Activated CD4-positive, alpha-beta memory T cell treated with anti-CD3 and anti-CD28 coated beads, Interleukin-2, amount 10 ng/mL, durations not matched to agents 7 days and 5 days (primary cell): ENCODE measurements around the gene ITSN2. TPM values are rescaled to one million over a fixed set of nuclear protein-coding genes. Genes with fewer than 3 reads are reported as not detected.
"Not testable (repeated sequence)": the region's sequence is repeated elsewhere in the genome, so short reads cannot be mapped to it uniquely, and the experiment has no call there.

Experiments used
- CTCF ChIA-PET: fragments of 350-600 bp; sonication (Branson Sonifier 250); formaldehyde crosslinking; loops from one replicate; lab custom pipeline; 2021; ENCODE audit warnings: antibody characterized with exemption, inconsistent platforms; lab: Charles Lee
- POLR2A ChIA-PET: fragments of 350-600 bp; sonication (Branson Sonifier 250); formaldehyde crosslinking; loops from one replicate; lab custom pipeline; 2021; ENCODE audit warnings: antibody characterized with exemption; lab: Charles Lee
- DNase-seq: peaks from one replicate; pipeline ENCODE4 v3.0.0-alpha.2; 2020
- H3K27ac Mint-ChIP-seq: one replicate; pipeline ENCODE4 v1.8.0; 2021; ENCODE audit warnings: mild to moderate bottlenecking, mixed read lengths
- H3K27me3 Mint-ChIP-seq: one replicate; pipeline ENCODE4 v1.8.0; 2021; ENCODE audit warnings: mixed read lengths
- H3K36me3 Mint-ChIP-seq: one replicate; pipeline ENCODE4 v1.8.0; 2021; ENCODE audit warnings: low read depth, mixed read lengths
- H3K4me1 Mint-ChIP-seq: one replicate; pipeline ENCODE4 v1.8.0; 2021; ENCODE audit warnings: mixed read lengths
- H3K4me3 Mint-ChIP-seq: one replicate; pipeline ENCODE4 v1.8.0; 2021; ENCODE audit warnings: mild to moderate bottlenecking, mixed read lengths
- H3K9me3 Mint-ChIP-seq: one replicate; pipeline ENCODE4 v1.8.0; 2021; ENCODE audit warnings: mixed read lengths
- total RNA-seq, 2 experiments: library from RNA; stranded (reverse); gene quantifications; one replicate each; pipeline ENCODE4 v1.2.3, GENCODE V29; 2021

The ITSN2 gene
- total RNA-seq, 2 experiments from 2014 or later: 75.6 to 75.7 TPM

GRCh38 chr2:24342110-24342910 is 18.0 kb downstream of the ITSN2 start:
- H3K9me3 Mint-ChIP-seq: no peaks in the 10 kb centered on the region
- DNase-seq: no peak
- ChIA-PET CTCF (no interaction called here), POLR2A (no interaction called here)
- H3K36me3 Mint-ChIP-seq: peaks cover 5% of the 10 kb centered on the region
- H3K4me3 Mint-ChIP-seq: no peak overlapping the region
- no peaks in the 10 kb centered on the region for H3K27me3 Mint-ChIP-seq
- H3K27ac Mint-ChIP-seq: no peak overlapping the region
- H3K4me1 Mint-ChIP-seq: peaks cover 9% of the 10 kb centered on the region

DNA sequence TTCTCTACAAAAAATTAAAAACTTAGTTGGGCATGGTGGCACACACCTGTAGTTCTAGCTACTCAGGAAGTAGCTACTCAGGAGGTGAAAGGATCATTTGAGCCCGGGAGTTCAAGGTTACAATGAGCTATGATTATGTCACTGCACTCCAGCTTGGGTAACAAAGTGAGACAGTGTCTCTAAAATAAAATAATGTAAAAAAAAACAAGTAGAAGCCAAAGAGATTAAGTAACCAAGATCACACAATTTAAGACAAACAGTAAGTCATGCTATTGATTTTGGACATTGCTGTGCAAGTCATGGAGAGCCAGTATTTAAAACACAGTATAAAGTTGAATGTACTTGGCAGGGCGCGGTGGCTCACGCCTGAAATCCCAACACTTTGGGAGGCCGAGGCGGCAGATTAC is 20.5 kb downstream of the ITSN2 start:
- Mint-ChIP-seq H3K4me1 (peaks cover 12% of the 10 kb centered on the region), H3K27me3 (no peaks in the 10 kb centered on the region), H3K9me3 (peaks cover 5% of the 10 kb centered on the region), H3K27ac (no peak overlapping the region), H3K36me3 (peaks cover 10% of the 10 kb centered on the region), H3K4me3 (no peak overlapping the region)
- CTCF ChIA-PET: interaction anchor here (0.7 kb wide), 1 partner anchor 127 kb away, joined by 3 read pairs; no protein-coding TSS in a partner anchor
- DNase-seq: no peak
- POLR2A ChIA-PET: no interaction called here

DNA sequence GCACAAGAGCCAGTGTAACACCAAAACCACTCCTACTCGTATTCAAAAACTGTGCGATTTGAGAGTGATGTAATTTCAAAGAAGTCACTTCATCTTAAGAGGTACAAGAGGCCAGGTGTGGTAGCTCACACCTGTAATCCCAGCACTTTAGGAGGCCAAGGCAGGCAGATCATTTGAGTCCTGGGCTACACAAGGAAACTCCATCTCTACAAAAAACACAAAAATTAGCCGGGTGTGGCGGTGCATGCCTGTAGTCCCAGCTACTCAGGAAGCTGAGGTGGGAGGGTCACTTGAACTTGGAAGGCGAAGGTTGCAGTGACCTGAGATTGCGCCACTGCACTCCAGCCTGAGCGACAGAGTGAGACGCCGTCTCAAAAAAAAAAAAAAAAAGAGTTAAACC is 21.2 kb downstream of the ITSN2 start:
- H3K27ac Mint-ChIP-seq, H3K4me3 Mint-ChIP-seq, DNase-seq, H3K27me3 Mint-ChIP-seq, POLR2A ChIA-PET, H3K9me3 Mint-ChIP-seq: not testable (repeated sequence)
- CTCF ChIA-PET: interaction anchor here (0.7 kb wide), 1 partner anchor 126 kb away, joined by 3 read pairs; no protein-coding TSS in a partner anchor
- Mint-ChIP-seq H3K36me3 (peaks cover 10% of the 10 kb centered on the region), H3K4me1 (peaks cover 15% of the 10 kb centered on the region)

DNA sequence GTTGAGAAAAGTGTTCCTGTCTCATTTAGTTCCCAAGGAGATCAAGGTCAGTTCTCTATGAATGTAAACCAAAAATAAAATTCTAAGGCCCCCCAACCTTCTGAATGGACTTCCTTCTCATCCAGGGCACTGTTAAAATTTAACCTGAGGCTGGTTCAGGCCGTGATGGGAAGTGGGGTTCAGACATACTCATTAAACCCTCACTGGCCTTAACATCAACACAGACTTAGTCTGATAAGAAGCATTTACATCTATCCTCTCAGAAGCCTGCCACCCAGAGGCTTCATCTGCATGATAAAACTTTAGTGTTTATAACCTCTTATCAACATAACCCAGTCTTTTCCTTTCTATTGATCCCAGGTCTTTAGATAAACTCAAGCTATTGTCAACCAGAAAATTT is 22.4 kb downstream of the ITSN2 start:
- H3K9me3 Mint-ChIP-seq: peaks cover 5% of the 10 kb centered on the region
- H3K27me3 Mint-ChIP-seq: no peaks in the 10 kb centered on the region
- H3K27ac Mint-ChIP-seq: no peak overlapping the region
- no peak for DNase-seq
- peaks cover 12% of the 10 kb centered on the region for H3K4me1 Mint-ChIP-seq
- H3K4me3 Mint-ChIP-seq: no peak overlapping the region
- H3K36me3 Mint-ChIP-seq: peaks cover 10% of the 10 kb centered on the region
- POLR2A ChIA-PET: no interaction called here
- CTCF ChIA-PET: interaction anchor here (0.7 kb wide), 1 partner anchor 166 kb away, joined by 4 read pairs; no protein-coding TSS in a partner anchor

- Mint-ChIP-seq H3K27ac (no peak overlapping the region), H3K4me3 (no peak overlapping the region), H3K36me3 (peaks cover 10% of the 10 kb centered on the region), H3K9me3 (peaks cover 5% of the 10 kb centered on the region), H3K4me1 (peaks cover 12% of the 10 kb centered on the region), H3K27me3 (no peaks in the 10 kb centered on the region)
- DNase-seq: no peak
- CTCF ChIA-PET: no interaction called here
- POLR2A ChIA-PET: no interaction called here
Measured at GRCh38 chr2:24336811-24337210, 23.5 kb downstream of the ITSN2 start.

GRCh38 chr2:24334245-24334633 is 26.1 kb downstream of the ITSN2 start:
- Mint-ChIP-seq H3K4me1 (peaks cover 15% of the 10 kb centered on the region), H3K27me3 (no peaks in the 10 kb centered on the region), H3K36me3 (peaks cover 14% of the 10 kb centered on the region), H3K4me3 (no peak overlapping the region), H3K27ac (no peak overlapping the region), H3K9me3 (peaks cover 5% of the 10 kb centered on the region)
- ChIA-PET POLR2A (no interaction called here), CTCF (no interaction called here)
- no peak for DNase-seq

DNA sequence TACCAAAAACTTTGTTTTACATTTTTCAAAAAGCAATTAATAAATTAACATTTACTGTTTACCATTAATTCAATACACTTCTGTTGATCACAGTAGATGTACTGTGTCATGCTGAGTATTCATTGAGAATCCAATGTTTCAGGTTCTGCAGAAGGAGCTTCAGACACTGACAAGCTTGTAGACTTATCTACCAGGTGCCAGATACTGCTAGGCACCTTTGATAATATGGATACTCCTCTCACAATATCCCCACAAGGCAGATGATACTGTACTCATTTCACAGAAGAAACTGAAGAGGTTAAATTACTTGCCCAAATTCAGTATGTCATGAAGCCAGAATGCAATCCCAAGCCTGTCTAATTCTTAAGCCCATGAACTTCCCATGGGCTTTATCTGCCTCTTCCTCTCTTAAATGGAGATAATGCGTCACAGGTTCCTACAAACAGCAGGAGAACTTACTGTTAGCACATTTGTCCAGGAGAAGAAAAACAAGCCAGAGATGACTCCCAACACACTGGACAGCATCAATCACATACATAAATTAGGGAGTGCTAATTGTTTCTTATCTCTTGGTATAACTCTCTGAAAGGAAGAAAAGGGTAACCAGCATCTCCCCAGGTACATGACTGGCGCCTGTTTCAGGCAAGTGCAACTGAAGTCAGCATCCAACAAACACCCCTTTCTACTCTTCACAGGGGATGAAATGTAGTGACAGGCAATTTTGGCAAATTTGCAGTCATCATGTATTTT is 27.4 kb downstream of the ITSN2 start:
- H3K4me3 Mint-ChIP-seq: no peak overlapping the region
- DNase-seq: no peak
- ChIA-PET POLR2A (no interaction called here), CTCF (no interaction called here)
- H3K9me3 Mint-ChIP-seq: peaks cover 5% of the 10 kb centered on the region
- H3K4me1 Mint-ChIP-seq: peaks cover 11% of the 10 kb centered on the region
- H3K36me3 Mint-ChIP-seq: peaks cover 13% of the 10 kb centered on the region
- no peaks in the 10 kb centered on the region for H3K27me3 Mint-ChIP-seq
- H3K27ac Mint-ChIP-seq: no peak overlapping the region

DNA sequence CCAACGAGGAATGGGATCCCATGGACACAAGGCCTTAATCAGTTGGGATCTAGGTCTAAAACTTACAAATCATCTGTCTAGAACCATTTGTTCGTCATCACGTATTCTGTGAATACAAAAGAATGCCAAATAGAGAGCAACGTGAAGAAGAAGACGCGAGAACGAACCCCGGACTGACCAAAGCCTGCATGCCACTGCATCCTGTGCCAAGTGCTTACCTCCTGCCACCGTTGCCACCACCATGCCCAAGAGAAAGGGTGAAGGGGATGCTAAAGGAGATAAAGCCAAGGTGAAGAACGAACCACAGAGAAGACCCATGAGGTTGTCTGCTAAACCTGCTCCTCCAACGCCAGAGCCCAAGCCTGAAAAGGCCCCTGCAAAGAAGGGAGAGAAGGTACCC is 30.2 kb downstream of the ITSN2 start:
- Mint-ChIP-seq H3K4me3 (no peak overlapping the region), H3K36me3 (peaks cover 9% of the 10 kb centered on the region), H3K9me3 (no peaks in the 10 kb centered on the region), H3K4me1 (peaks cover 10% of the 10 kb centered on the region), H3K27ac (no peak overlapping the region), H3K27me3 (no peaks in the 10 kb centered on the region)
- CTCF ChIA-PET: interaction anchor here (0.7 to 2.2 kb wide), 2 partner anchors 52 to 96 kb away, joined by 3 to 5 read pairs; no protein-coding TSS in a partner anchor
- POLR2A ChIA-PET: interaction anchor here (0.7 kb wide), 1 partner anchor 16 kb away, joined by 3 read pairs; no protein-coding TSS in a partner anchor
- no peak for DNase-seq

- ChIA-PET POLR2A (interaction anchor here (0.7 kb wide), 1 partner anchor 16 kb away, joined by 3 read pairs; no protein-coding TSS in a partner anchor), CTCF (interaction anchor here (2.2 kb wide), 1 partner anchor 52 kb away, joined by 5 read pairs; no protein-coding TSS in a partner anchor)
- Mint-ChIP-seq H3K4me1 (peaks cover 10% of the 10 kb centered on the region), H3K9me3 (no peaks in the 10 kb centered on the region), H3K27ac (no peak overlapping the region), H3K36me3 (peaks cover 9% of the 10 kb centered on the region), H3K27me3 (no peaks in the 10 kb centered on the region), H3K4me3 (no peak overlapping the region)
- DNase-seq: no peak
Measured at GRCh38 chr2:24329700-24330099, 30.6 kb downstream of the ITSN2 start.

GRCh38 chr2:24328010-24328409 is 32.3 kb downstream of the ITSN2 start:
- Mint-ChIP-seq H3K36me3 (peaks cover 12% of the 10 kb centered on the region), H3K27ac (no peak overlapping the region), H3K9me3 (no peaks in the 10 kb centered on the region), H3K4me3 (no peak overlapping the region), H3K4me1 (peaks cover 7% of the 10 kb centered on the region), H3K27me3 (no peaks in the 10 kb centered on the region)
- POLR2A ChIA-PET: no interaction called here
- CTCF ChIA-PET: no interaction called here
- no peak for DNase-seq

DNA sequence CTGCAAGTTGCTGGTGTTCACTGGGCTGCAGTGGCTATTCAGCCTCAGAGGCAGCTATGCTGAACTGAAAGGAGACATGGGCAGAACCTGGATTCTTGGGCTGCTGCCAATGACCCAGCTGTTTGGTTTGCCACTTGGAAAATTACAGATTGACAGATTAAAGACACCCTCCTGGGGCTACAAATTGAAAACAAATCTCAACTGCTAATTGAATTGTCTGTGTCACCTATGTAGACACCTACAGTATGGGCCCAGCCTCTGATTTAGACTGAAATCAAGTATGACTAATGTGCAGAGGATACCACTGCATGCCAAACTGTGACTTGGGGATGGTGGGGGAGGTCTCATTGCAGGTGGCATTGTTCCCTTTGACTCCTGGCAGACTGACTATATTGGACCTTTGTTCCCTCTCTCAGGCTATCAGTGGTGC is 42.8 kb downstream of the ITSN2 start:
- POLR2A ChIA-PET: no interaction called here
- DNase-seq: no peak
- H3K27me3 Mint-ChIP-seq: no peaks in the 10 kb centered on the region
- CTCF ChIA-PET: interaction anchor here (0.5 to 1.6 kb wide), 2 partner anchors 9 to 513 kb away, joined by 3 to 4 read pairs; no protein-coding TSS in a partner anchor
- peaks cover 17% of the 10 kb centered on the region for H3K36me3 Mint-ChIP-seq
- no peaks in the 10 kb centered on the region for H3K9me3 Mint-ChIP-seq
- no peak overlapping the region for H3K4me3 Mint-ChIP-seq
- no peak overlapping the region for H3K27ac Mint-ChIP-seq
- peaks cover 20% of the 10 kb centered on the region for H3K4me1 Mint-ChIP-seq

DNA sequence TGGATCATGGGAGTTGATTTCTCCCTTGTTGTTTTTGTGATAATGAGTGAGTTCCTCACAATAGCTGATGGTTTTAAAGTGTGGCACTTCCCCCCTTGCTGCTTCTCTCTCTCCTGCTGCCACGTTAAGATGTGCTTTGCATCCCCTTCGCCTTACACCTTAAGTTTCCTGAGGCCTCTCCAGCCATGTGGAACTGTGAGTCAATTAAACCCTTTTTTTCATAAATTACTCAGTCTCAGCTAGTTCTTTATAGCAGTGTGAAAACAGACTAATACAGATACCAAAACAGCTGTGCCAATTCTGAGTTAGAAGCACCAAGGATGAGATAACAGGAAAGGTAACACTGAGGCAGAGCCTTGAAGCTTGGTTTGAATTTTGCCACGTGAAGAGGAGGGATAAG is 44.7 kb downstream of the ITSN2 start:
- DNase-seq: no peak
- H3K36me3 Mint-ChIP-seq: peaks cover 29% of the 10 kb centered on the region
- ChIA-PET POLR2A (no interaction called here), CTCF (no interaction called here)
- H3K4me1 Mint-ChIP-seq: peaks cover 20% of the 10 kb centered on the region
- no peaks in the 10 kb centered on the region for H3K27me3 Mint-ChIP-seq
- no peaks in the 10 kb centered on the region for H3K9me3 Mint-ChIP-seq
- H3K4me3 Mint-ChIP-seq: no peak overlapping the region
- H3K27ac Mint-ChIP-seq: no peak overlapping the region
